Spleen (tissue), 11 donors: ENCODE measurements around the gene CNTNAP5. TPM values are rescaled to one million over a fixed set of nuclear protein-coding genes. Genes with fewer than 3 reads are reported as not detected.

Experiments
- DNase-seq: peaks from one replicate; pipeline ENCODE4 v3.0.0-alpha.2; 2020
- H3K27ac ChIP-seq, 8 donors: fragments of 200-600 bp; sonication (generic) in 7 of 8; 1 replicate in 4 of 8; 2 replicates in 4 of 8; pipeline versions ENCODE4 v1.5.0 to v1.8.0; 2016 to 2021; ENCODE audit warnings: inconsistent platforms in 4 of 8, mild to moderate bottlenecking in 4 of 8, moderate library complexity in 1 of 8
- H3K27me3 ChIP-seq, 7 donors: fragments of 200-600 bp; sonication (generic) in 6 of 7; replicated peaks in 1 of 7; 1 replicate in 4 of 7; 2 replicates in 3 of 7; pipeline versions ENCODE4 v1.5.0 to v1.8.0; 2016 to 2021; ENCODE audit warnings: inconsistent platforms in 3 of 7, mild to moderate bottlenecking in 1 of 7
- H3K36me3 ChIP-seq, 6 donors: fragments of 200-600 bp; sonication (generic) in 5 of 6; 1 replicate in 4 of 6; 2 replicates in 2 of 6; pipeline versions ENCODE4 v1.5.0 to v1.8.0; 2016 to 2021; ENCODE audit warnings: inconsistent platforms in 2 of 6
- H3K4me1 ChIP-seq, 6 donors: fragments of 200-600 bp; sonication (generic) in 5 of 6; 1 replicate in 3 of 6; 2 replicates in 3 of 6; pipeline versions ENCODE4 v1.5.0 to v1.8.0; 2016 to 2021; ENCODE audit warnings: inconsistent platforms in 3 of 6
- H3K4me3 ChIP-seq, 8 donors: fragments of 200-600 bp; sonication (generic) in 7 of 8; 1 replicate in 4 of 8; 2 replicates in 4 of 8; pipeline versions ENCODE4 v1.5.0 to v1.8.0; 2016 to 2021; ENCODE audit warnings: inconsistent platforms in 4 of 8, mild to moderate bottlenecking in 4 of 8, moderate library complexity in 2 of 8
- H3K9me3 ChIP-seq, 8 donors: fragments of 200-600 bp; sonication (generic) in 7 of 8; 1 replicate in 4 of 8; 2 replicates in 4 of 8; pipeline versions ENCODE4 v1.5.0 to v1.8.0; 2016 to 2021; ENCODE audit warnings: inconsistent platforms in 4 of 8
- POLR2A ChIP-seq, 3 donors: fragments of 450-650 bp; IDR thresholded peaks; one replicate each; pipeline ENCODE4 v1.5.1; 2017; ENCODE audit warnings: antibody characterized with exemption in 3 of 3, mild to moderate bottlenecking in 1 of 3
- POLR2AphosphoS5 ChIP-seq, 3 donors: sonication (generic); formaldehyde crosslinking; IDR thresholded peaks; one replicate each; pipeline ENCODE4 v1.5.1; 2017; ENCODE audit warnings: antibody characterized with exemption in 3 of 3
- WGBS, 5 donors: extraction: QIAGEN DNeasy Blood & Tissue Kit in 3 of 5; methylation state at CpG; one replicate each; pipeline versions ENCODE4 v1.1.5 to v1.1.7; 2013 to 2018; 5-methylcytosine and 5-hydroxymethylcytosine counted together
- intact Hi-C: fragments of 100-400 bp; cut with DNase I; formaldehyde crosslinking; loops from one replicate; pipeline ENCODE4 v1.15.0; 2023; ENCODE audit warnings: low total_unique reads
- polyA plus RNA-seq, 3 donors: library from polyadenylated mRNA; stranded (reverse); fragments of 200-250 nt; gene quantifications; one replicate each; pipeline ENCODE4 v1.2.1, GENCODE V29; 2013
- total RNA-seq, 7 donors: library from RNA; depleted of rRNA in 3 of 7; stranded (reverse); fragments of >200 nt in 3 of 7; fragmentation: NEBNext Ultra II Directional in 4 of 7; extraction: Animal tissue kit (Norgen Biotek cat#: 25700) in 4 of 7; gene quantifications; one replicate each; pipeline versions ENCODE4 v1.1.0 to v1.2.1, GENCODE V29; 2016 to 2021
- TF ChIP-seq, protein P1 (sequence below), 11 experiments: fragments of 200-600 bp in 7 of 11; fragments of 450-650 bp in 4 of 11; sonication (generic) in 4 of 11; IDR thresholded peaks in 8 of 11; conservative IDR thresholded peaks in 3 of 11; 1 replicate in 7 of 11; 2 replicates in 4 of 11; pipeline versions ENCODE4 v1.4.0 to v1.8.0; 2016 to 2021; ENCODE audit warnings: antibody characterized with exemption in 11 of 11, inconsistent platforms in 4 of 11, mild to moderate bottlenecking in 1 of 11
- donor health status: healthy with polysubstance abuse.
- donor health status: DM: no; HTN: no; CAD: no; lungs with moderate emphysema.
- donor health status: DM: no; HTN: no; CAD: no.
- donor health status: Bipolar disorder and iron deficiency.
- donor health status: healthy.
- donor health status: DM: no; HTN: no; CAD: no.
- donor health status: DM: yes; HTN: yes; CAD: no.

Gene CNTNAP5
- total and polyA plus RNA-seq, 10 donors, result 0.18 TPM; not detected in 9

DNA sequence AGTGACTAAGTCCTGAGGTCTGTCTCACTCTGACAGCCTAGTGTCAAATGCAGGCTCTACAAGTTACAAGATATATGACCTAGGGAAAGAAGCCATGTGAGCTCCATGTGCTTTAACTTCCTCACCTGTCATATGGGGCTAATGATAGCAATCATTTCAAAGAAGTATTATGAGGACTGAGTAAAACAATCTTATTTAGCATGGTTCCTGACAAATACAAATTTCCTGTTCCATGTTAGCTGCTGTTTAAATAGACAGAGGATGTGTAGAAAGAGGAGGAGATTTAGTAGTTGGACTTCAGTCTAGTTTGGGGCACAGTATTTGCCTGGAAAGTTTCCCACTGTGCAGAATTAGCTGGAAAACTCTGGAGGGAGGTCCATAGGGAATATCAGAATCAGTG is 545.8 kb downstream of the CNTNAP5 start:
- H3K36me3 ChIP-seq, result no peaks in the 10 kb centered on the region
- TF ChIP-seq, protein P1, sequence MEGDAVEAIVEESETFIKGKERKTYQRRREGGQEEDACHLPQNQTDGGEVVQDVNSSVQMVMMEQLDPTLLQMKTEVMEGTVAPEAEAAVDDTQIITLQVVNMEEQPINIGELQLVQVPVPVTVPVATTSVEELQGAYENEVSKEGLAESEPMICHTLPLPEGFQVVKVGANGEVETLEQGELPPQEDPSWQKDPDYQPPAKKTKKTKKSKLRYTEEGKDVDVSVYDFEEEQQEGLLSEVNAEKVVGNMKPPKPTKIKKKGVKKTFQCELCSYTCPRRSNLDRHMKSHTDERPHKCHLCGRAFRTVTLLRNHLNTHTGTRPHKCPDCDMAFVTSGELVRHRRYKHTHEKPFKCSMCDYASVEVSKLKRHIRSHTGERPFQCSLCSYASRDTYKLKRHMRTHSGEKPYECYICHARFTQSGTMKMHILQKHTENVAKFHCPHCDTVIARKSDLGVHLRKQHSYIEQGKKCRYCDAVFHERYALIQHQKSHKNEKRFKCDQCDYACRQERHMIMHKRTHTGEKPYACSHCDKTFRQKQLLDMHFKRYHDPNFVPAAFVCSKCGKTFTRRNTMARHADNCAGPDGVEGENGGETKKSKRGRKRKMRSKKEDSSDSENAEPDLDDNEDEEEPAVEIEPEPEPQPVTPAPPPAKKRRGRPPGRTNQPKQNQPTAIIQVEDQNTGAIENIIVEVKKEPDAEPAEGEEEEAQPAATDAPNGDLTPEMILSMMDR (IDR thresholded peaks at IDR 0.05 in 8 of 11, conservative IDR thresholded peaks at IDR 0.05 in 3 of 11), result no peak
- TF ChIP-seq POLR2AphosphoS5 (IDR thresholded peaks at IDR 0.05), result no peak
- no peak for TF ChIP-seq POLR2A (IDR thresholded peaks at IDR 0.05)

DNA sequence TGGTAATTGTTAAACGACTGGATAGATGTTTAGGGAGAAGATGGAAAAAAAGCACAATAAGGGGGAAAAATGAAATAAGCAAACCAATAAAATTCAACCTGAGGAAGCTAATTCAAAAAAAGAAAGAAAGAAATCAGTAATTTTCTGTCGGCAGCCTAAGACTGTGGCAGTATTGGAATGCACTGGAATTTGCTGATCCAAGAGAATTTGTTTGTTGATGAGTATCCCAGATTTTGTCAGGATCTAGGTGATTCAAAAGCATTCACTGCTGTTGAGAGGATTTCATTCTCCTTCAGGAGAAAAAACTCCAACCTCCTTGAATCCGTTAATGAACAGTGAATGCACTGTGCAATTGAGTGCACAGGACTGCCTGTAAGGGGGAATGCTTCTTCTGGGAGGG is 546.7 kb downstream of the CNTNAP5 start:
- Histone ChIP-seq H3K4me1 (no peaks in the 10 kb centered on the region), H3K4me3 (no peak overlapping the region), H3K27ac (no peak overlapping the region), H3K36me3 (no peaks in the 10 kb centered on the region), H3K9me3 (peaks cover 0 to 3% (median 0%) of the 10 kb centered on the region in 8 donors), H3K27me3 (no peaks in the 10 kb centered on the region)
- WGBS, 5 donors, result 85 to 91% (median 88%) methylated on average over 3 of the region's 3 CpGs
- no peak for DNase-seq
- intact Hi-C loops, result no loop called here
- TF ChIP-seq POLR2AphosphoS5 (IDR thresholded peaks at IDR 0.05) (no peak), POLR2A (IDR thresholded peaks at IDR 0.05) (no peak)
- TF ChIP-seq, protein P1 (IDR thresholded peaks at IDR 0.05 in 8 of 11, conservative IDR thresholded peaks at IDR 0.05 in 3 of 11), result no peak

More for the DNA sequence above, 545.8 kb downstream of the CNTNAP5 start:
- H3K4me3 ChIP-seq, result no peak overlapping the region
- no peak for DNase-seq
- H3K27me3 ChIP-seq, result no peaks in the 10 kb centered on the region
- intact Hi-C loops, result no loop called here
- H3K27ac ChIP-seq, result no peak overlapping the region
- peaks cover 0 to 12% (median 0%) of the 10 kb centered on the region in 8 donors for H3K9me3 ChIP-seq
- no peaks in the 10 kb centered on the region for H3K4me1 ChIP-seq

DNA sequence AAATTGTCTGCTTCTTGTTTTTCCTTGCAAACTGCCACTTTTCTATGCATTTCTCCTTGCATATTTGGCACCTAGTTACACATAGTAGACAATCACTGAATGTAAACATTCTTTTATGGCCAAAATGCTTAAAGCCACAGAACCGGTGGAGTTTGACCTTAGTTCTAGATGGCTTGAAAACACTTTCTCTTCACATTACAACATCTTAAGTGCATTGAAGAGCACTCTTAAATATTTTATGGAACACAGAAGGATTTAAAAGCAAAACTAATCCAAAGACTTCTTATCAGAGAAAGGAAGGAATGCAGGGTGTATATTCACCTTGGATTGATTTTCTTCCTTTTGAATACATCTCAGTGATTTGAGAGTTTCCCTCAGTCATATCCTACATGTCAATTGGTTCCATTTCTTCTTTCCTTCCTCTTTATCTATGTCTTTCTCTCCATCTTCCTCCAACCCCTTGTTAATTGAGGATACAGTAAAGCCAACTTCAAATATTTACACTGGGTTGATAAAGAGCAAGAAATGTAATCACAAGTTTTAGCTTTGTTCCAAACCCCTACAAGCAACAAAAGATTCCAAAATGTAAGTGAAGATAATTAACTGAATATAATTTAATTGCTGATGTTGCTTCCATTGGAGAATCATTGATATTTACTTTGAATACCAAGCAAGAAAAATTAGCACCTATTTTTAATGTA is 548.0 kb downstream of the CNTNAP5 start:
- Histone ChIP-seq H3K4me3 (no peak overlapping the region), H3K27me3 (no peaks in the 10 kb centered on the region), H3K36me3 (no peaks in the 10 kb centered on the region), H3K9me3 (no peaks in the 10 kb centered on the region), H3K4me1 (no peaks in the 10 kb centered on the region), H3K27ac (no peak overlapping the region)
- 49 to 72% (median 68%) methylated on average over 1 of the region's 1 CpG for WGBS, 5 donors
- intact Hi-C loops, result no loop called here
- TF ChIP-seq POLR2A (IDR thresholded peaks at IDR 0.05) (no peak), POLR2AphosphoS5 (IDR thresholded peaks at IDR 0.05) (no peak)
- TF ChIP-seq, protein P1 (IDR thresholded peaks at IDR 0.05 in 8 of 11, conservative IDR thresholded peaks at IDR 0.05 in 3 of 11), result no peak
- no peak for DNase-seq

DNA sequence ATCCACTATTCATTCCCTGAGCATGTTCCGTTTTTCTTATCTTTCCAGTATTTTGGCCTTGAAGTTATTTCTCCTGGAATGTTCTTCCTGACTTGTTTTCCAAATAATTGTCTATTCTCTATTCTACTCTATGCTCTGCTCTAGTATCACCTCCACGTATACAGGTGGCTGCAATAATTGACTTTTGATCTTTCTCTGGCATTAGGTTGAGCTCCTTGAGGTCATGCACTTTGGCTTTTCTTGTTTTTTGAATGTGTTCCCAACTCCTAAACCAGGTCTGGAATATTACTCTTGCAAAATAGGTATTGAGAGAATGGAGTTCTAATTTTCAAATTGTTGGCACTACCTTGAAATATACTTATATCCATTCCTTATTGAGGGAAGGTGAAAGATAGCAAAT is 550.4 kb downstream of the CNTNAP5 start:
- H3K27me3 ChIP-seq, result no peaks in the 10 kb centered on the region
- TF ChIP-seq POLR2A (IDR thresholded peaks at IDR 0.05) (no peak), POLR2AphosphoS5 (IDR thresholded peaks at IDR 0.05) (no peak)
- TF ChIP-seq, protein P1 (IDR thresholded peaks at IDR 0.05 in 8 of 11, conservative IDR thresholded peaks at IDR 0.05 in 3 of 11), result no peak
- H3K4me3 ChIP-seq, result no peak overlapping the region
- 65 to 85% (median 74%) methylated on average over 2 of the region's 2 CpGs for WGBS, 5 donors
- H3K4me1 ChIP-seq, result no peaks in the 10 kb centered on the region
- H3K27ac ChIP-seq, result no peak overlapping the region
- no peak for DNase-seq
- H3K9me3 ChIP-seq, result no peaks in the 10 kb centered on the region
- H3K36me3 ChIP-seq, result no peaks in the 10 kb centered on the region
- intact Hi-C loops, result no loop called here
